Choroid plexus epithelial cell (primary cell): Measurements from ENCODE around the gene DNASE1L3.
A peak's percentile ranks its signal among the peaks of the same experiment; 100 is the strongest.

Source experiments
- DNase-seq: peaks from one replicate; pipeline ENCODE4 v3.0.0-alpha.2; 2010; ENCODE audit warnings: low read depth
- H3K4me3 ChIP-seq: 2 replicates; pipeline ENCODE4 v1.5.1; 2011; ENCODE audit warnings: low read depth, mild to moderate bottlenecking, control low read depth, low read length, moderate library complexity
- CTCF ChIP-seq: conservative IDR thresholded peaks from 2 replicates; pipeline ENCODE4 v1.5.1; 2011; ENCODE audit warnings: low read depth, mild to moderate bottlenecking, control low read depth, inconsistent platforms, low read length, moderate library complexity

Gene DNASE1L3

GRCh38 chr3:58217209-58217811 lies 6.5 kb upstream of the DNASE1L3 start:
- peak; percentile 89 for TF ChIP-seq CTCF
- peak; percentile 94 for DNase-seq

GRCh38 chr3:58216496-58217195 lies 5.9 kb upstream of the DNASE1L3 start:
- no peak for TF ChIP-seq CTCF
- DNase-seq, result no peak

More at GRCh38 chr3:58217209-58217811, 6.5 kb upstream of the DNASE1L3 start:
- H3K4me3 ChIP-seq, result peak overlapping the region; percentile 6

GRCh38 chr3:58215317-58216025 lies 4.7 kb upstream of the DNASE1L3 start:
- DNase-seq, result no peak
- no peak overlapping the region for H3K4me3 ChIP-seq
- TF ChIP-seq CTCF, result no peak

More at GRCh38 chr3:58216496-58217195, 5.9 kb upstream of the DNASE1L3 start:
- H3K4me3 ChIP-seq, result no peak overlapping the region

GRCh38 chr3:58214484-58215316 lies 3.9 kb upstream of the DNASE1L3 start:
- H3K4me3 ChIP-seq, result no peak overlapping the region
- peak; percentile 40 for DNase-seq
- TF ChIP-seq CTCF, result no peak

- no peak for TF ChIP-seq CTCF
- no peak overlapping the region for H3K4me3 ChIP-seq
- no peak for DNase-seq
These were observed 839 bp downstream of the DNASE1L3 start for GRCh38 chr3:58209933-58210332.

- no peak for TF ChIP-seq CTCF
- no peak for DNase-seq
- no peak overlapping the region for H3K4me3 ChIP-seq
These were observed 2.8 kb downstream of the DNASE1L3 start for GRCh38 chr3:58207954-58208353.
